GM23248 (cell line): ENCODE results near the gene BZW1.

Experiments
- EZH2 ChIP-seq: fragments of 200-600 bp; sonication (generic); IDR thresholded peaks from 2 replicates; pipeline ENCODE4 v1.6.1; 2018; ENCODE audit warnings: antibody characterized with exemption, mild to moderate bottlenecking; ENCODE audit not compliant: insufficient read depth, poor library complexity, severe bottlenecking
- EZH2phosphoT487 ChIP-seq: fragments of 200-600 bp; sonication (generic); IDR thresholded peaks from 2 replicates; pipeline ENCODE4 v1.6.1; 2018; ENCODE audit warnings: antibody characterized with exemption, moderate library complexity, mild to moderate bottlenecking, low read depth; ENCODE audit not compliant: insufficient read depth

GRCh38 chr2:200851398-200852248, 39.9 kb downstream of the BZW1 start:
- TF ChIP-seq EZH2phosphoT487 (no peak), EZH2 (no peak)
